Tibial artery (tissue), 4 donors: ENCODE data around the gene PPP1R3F.
A peak's percentile ranks its signal among the peaks of the same experiment; 100 is the strongest.

Source experiments
- DNase-seq, 2 donors: peaks; one replicate each; pipeline ENCODE4 v3.0.0-alpha.2; 2019
- H3K27ac ChIP-seq, 2 donors: fragments of 200-600 bp; sonication (generic) in 1 of 2; 1 replicate in 1 of 2; 2 replicates in 1 of 2; pipeline ENCODE4 v1.5.1; 2018 to 2019; ENCODE audit warnings: mild to moderate bottlenecking in 1 of 2
- H3K27me3 ChIP-seq, 2 donors: fragments of 200-600 bp; sonication (generic) in 1 of 2; one replicate each; pipeline versions ENCODE4 v1.5.1 to v1.6.0; 2016 to 2019
- H3K36me3 ChIP-seq, 3 donors: fragments of 200-600 bp; sonication (generic) in 2 of 3; one replicate each; pipeline ENCODE4 v1.5.1; 2016 to 2019; ENCODE audit warnings: mild to moderate bottlenecking in 2 of 3
- H3K4me1 ChIP-seq, 4 donors: fragments of 200-600 bp; sonication (generic) in 2 of 4; 1 replicate in 3 of 4; 2 replicates in 1 of 4; pipeline ENCODE4 v1.5.1; 2016 to 2019
- H3K4me3 ChIP-seq, 2 donors: fragments of 200-600 bp; sonication (generic) in 1 of 2; 1 replicate in 1 of 2; 2 replicates in 1 of 2; pipeline ENCODE4 v1.5.1; 2018 to 2019; ENCODE audit warnings: mild to moderate bottlenecking in 2 of 2
- H3K9me3 ChIP-seq, 3 donors: fragments of 200-600 bp; sonication (generic) in 1 of 3; one replicate each; pipeline ENCODE4 v1.5.1; 2016 to 2019
- CTCF ChIP-seq, 2 experiments: fragments of 200-600 bp in 1 of 2; fragments of 450-650 bp in 1 of 2; IDR thresholded peaks; one replicate each; pipeline ENCODE4 v1.5.1; 2017 to 2019; ENCODE audit warnings: antibody characterized with exemption in 2 of 2, mild to moderate bottlenecking in 1 of 2, moderate library complexity in 1 of 2
- intact Hi-C: fragments of 100-400 bp; cut with DNase I; formaldehyde crosslinking; loops from one replicate; pipeline ENCODE4 v1.15.0; 2023; ENCODE audit warnings: low total_unique reads

Gene PPP1R3F

DNA sequence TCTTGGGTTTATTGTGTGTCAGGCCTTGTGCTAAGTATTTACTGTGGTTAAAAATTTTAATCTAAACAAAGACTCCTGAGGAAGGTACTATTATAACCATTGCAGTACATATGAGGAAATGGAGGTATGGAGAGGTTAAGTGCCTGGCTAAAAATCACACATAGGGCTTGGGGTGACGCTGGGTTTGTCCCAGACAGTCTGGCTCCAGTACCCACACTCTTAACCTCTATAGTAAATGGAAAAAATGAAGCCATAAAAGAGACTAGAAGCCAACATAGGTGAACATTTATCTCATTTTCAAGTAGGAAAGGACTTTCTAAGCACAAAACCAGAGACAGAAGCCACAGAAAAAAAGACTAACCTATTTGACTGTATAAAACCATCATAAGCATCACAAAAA, 7.0 kb upstream of the PPP1R3F start:
- intact Hi-C loops, result no loop called here
- no peaks in the 10 kb centered on the region for H3K9me3 ChIP-seq
- no peak overlapping the region for H3K27ac ChIP-seq
- H3K27me3 ChIP-seq, result no peaks in the 10 kb centered on the region
- DNase-seq, result no peak
- no peaks in the 10 kb centered on the region for H3K36me3 ChIP-seq
- no peak overlapping the region for H3K4me3 ChIP-seq
- H3K4me1 ChIP-seq, result no peaks in the 10 kb centered on the region
- TF ChIP-seq CTCF (IDR thresholded peaks at IDR 0.05), result no peak

- Histone ChIP-seq H3K27ac (no peak overlapping the region), H3K4me1 (peaks cover 0 to 2% (median 0%) of the 10 kb centered on the region in 4 donors), H3K4me3 (no peak overlapping the region), H3K27me3 (no peaks in the 10 kb centered on the region), H3K9me3 (no peaks in the 10 kb centered on the region), H3K36me3 (no peaks in the 10 kb centered on the region)
- intact Hi-C loops, result no loop called here
- no peak for TF ChIP-seq CTCF (IDR thresholded peaks at IDR 0.05)
- DNase-seq, result peak in 1 of 2 donors; percentile 11
Observed at GRCh38 chrX:49263631-49264030, 6.0 kb upstream of the PPP1R3F start.

DNA sequence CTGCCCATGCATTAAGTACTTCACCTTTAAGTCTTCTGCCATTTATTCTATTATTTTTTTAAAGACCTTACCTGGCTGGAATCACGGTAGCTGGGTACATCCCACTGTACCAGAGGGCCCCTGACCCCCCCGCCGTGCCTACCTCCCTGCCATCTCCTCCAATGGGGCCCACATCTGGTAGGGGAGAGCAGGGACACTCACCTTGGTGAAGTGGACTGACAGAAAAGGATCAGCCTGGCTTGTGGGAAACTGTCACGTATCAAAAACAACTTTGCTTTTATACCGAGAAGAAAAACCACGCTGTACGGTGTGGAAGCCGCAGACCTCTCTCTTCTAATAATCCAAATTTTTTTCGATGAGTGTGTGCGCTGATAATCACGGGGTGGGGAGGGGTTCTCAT, 5.1 kb upstream of the PPP1R3F start, which contains the start of gene FOXP3:
FOXP3 (minus strand) TSS at position 251 of the 400 bp plus-strand sequence. CDS start 6,205 bp downstream, outside the sequence.
- Histone ChIP-seq H3K36me3 (no peaks in the 10 kb centered on the region), H3K4me3 (no peak within 1 kb of the TSS), H3K27ac (no peak within 1 kb of the TSS), H3K9me3 (no peaks in the 10 kb centered on the region), H3K27me3 (no peaks in the 10 kb centered on the region), H3K4me1 (peaks cover 0 to 3% (median 0%) of the 10 kb centered on the region in 4 donors)
- TF ChIP-seq CTCF (IDR thresholded peaks at IDR 0.05), result no peak
- intact Hi-C loops, result no loop called here
- DNase-seq, result peak in 1 of 2 donors; percentile 3

GRCh38 chrX:49266523-49267445, 2.8 kb upstream of the PPP1R3F start:
- Histone ChIP-seq H3K27ac (no peak overlapping the region), H3K36me3 (no peaks in the 10 kb centered on the region), H3K9me3 (no peaks in the 10 kb centered on the region), H3K27me3 (no peaks in the 10 kb centered on the region), H3K4me3 (no peak overlapping the region), H3K4me1 (peaks cover 0 to 18% (median 8%) of the 10 kb centered on the region in 4 donors)
- no peak for DNase-seq
- no peak for TF ChIP-seq CTCF (IDR thresholded peaks at IDR 0.05)
- intact Hi-C loops, result no loop called here

GRCh38 chrX:49268702-49269009, 937 bp upstream of the PPP1R3F start:
- intact Hi-C loops, result loop anchor here (2.0 kb wide), 1 partner anchor 78 kb away; no protein-coding TSS in a partner anchor
- no peak for TF ChIP-seq CTCF (IDR thresholded peaks at IDR 0.05)

More at GRCh38 chrX:49268702-49269009, 937 bp upstream of the PPP1R3F start:
- Histone ChIP-seq H3K9me3 (no peaks in the 10 kb centered on the region), H3K27ac (peak overlapping the region; percentile 91 to 93), H3K27me3 (no peaks in the 10 kb centered on the region), H3K36me3 (peaks cover 0 to 2% (median 0%) of the 10 kb centered on the region in 3 donors), H3K4me1 (peaks cover 0 to 37% (median 19%) of the 10 kb centered on the region in 4 donors), H3K4me3 (peak overlapping the region; percentile 80 to 89)
- no peak for DNase-seq
